ENCODE results near the gene FAF2.

Gene FAF2, protein sequence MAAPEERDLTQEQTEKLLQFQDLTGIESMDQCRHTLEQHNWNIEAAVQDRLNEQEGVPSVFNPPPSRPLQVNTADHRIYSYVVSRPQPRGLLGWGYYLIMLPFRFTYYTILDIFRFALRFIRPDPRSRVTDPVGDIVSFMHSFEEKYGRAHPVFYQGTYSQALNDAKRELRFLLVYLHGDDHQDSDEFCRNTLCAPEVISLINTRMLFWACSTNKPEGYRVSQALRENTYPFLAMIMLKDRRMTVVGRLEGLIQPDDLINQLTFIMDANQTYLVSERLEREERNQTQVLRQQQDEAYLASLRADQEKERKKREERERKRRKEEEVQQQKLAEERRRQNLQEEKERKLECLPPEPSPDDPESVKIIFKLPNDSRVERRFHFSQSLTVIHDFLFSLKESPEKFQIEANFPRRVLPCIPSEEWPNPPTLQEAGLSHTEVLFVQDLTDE

GRCh38 chr5:176447978-176448608 lies at the start of gene FAF2:
Gene FAF2 (plus strand): TSS chr5:176448385. CDS start chr5:176448408, 23 bp downstream.
- TF ChIP-seq, protein P1, sequence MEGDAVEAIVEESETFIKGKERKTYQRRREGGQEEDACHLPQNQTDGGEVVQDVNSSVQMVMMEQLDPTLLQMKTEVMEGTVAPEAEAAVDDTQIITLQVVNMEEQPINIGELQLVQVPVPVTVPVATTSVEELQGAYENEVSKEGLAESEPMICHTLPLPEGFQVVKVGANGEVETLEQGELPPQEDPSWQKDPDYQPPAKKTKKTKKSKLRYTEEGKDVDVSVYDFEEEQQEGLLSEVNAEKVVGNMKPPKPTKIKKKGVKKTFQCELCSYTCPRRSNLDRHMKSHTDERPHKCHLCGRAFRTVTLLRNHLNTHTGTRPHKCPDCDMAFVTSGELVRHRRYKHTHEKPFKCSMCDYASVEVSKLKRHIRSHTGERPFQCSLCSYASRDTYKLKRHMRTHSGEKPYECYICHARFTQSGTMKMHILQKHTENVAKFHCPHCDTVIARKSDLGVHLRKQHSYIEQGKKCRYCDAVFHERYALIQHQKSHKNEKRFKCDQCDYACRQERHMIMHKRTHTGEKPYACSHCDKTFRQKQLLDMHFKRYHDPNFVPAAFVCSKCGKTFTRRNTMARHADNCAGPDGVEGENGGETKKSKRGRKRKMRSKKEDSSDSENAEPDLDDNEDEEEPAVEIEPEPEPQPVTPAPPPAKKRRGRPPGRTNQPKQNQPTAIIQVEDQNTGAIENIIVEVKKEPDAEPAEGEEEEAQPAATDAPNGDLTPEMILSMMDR (IDR thresholded peaks at IDR 0.05; ENCODE audit: low read length, missing control alignments): peak; percentile 62
- DNase-seq (ENCODE audit: low read depth): peak; percentile 99
- H3K4me3 ChIP-seq (replicated peaks; ENCODE audit: low read depth, low read length): peak within 1 kb of the TSS; percentile 90

DNA sequence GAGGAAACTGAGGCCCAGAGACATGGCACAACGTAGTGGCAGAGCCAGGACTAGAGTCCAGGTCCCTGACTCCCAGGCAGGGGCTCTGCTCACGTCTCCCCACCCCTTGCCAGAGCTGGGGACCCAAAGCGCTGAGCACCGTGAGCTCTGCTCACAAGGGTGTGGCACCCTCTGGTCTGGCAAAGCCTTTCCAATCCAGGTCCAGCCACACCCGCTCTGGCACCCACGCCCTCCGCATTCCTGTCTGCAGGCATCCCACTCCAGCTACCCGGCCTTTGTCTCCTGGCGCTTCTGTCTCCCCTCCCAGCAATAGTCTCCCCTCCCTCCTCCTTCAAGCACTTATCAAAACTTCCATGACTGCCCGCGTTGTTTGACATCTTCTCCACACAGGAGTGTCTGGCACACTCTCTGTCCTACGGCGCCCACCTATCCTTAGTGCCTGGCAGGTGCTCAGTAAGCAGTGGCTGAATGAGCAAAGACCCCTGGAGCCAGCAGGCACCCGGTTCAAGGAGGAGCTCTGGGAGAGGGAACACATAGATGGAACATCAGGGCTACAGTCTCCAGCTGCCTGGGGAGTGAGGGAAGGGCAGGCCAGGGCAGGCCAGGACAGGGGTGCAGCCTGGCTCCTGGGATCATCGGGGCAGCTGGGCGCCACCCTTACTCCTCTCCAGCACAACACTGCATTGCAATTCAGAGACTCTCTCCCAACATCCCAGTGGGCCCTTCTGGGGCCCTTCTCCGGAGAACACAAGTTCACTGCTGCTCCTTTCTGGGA lies 47.6 kb upstream of the FAF2 start:
- H3K4me3 ChIP-seq (replicated peaks; ENCODE audit: low read depth, low read length): no peak overlapping the region
- no peak for DNase-seq (ENCODE audit: low read depth)
- TF ChIP-seq, protein P1 (IDR thresholded peaks at IDR 0.05; ENCODE audit: low read length, missing control alignments): no peak

DNA sequence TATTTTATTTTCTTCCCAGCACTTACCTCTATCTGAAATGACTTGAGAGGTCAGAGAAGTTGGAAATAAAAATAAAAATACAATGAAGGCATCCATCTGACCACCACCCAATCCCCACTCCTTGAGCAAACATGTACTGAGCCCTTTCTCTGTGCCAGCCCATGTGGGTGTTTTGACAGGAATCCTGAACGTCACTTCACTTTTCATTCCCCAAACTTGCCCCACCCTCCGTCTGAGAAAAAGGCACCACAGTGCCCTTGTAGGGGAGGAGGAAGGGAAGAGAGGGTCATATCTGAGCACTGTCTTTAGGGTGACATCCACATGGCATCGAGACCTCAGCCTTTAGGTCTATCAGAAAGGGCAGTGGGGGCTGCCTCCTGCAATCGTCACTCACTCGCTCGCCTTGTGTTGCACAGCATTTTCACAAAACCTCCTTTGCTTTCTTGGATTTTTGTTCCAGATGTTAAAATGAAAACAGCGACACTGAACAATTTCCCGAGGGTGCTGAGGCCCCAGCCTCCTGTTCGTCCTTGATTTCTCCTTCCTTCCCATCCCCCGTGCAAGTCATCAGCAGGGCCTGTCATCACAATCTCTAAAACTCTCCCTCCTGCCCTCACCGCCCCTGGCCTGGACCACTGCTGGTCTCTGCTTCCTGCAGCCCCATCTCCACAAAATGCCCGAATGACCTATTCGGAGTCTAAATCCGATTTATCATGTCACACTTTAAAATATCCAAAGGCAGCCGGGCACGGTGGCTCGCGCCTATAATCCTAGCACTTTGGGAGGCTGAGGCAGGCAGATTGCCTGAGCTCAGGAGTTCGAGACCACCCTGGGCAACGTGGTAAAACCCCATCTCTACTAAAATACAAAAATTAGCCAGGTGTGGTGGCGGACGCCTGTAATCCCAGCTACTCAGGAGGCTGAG lies 46.6 kb upstream of the FAF2 start:
- H3K4me3 ChIP-seq (replicated peaks; ENCODE audit: low read depth, low read length): no peak overlapping the region
- no peak for DNase-seq (ENCODE audit: low read depth)
- TF ChIP-seq, protein P1 (IDR thresholded peaks at IDR 0.05; ENCODE audit: low read length, missing control alignments): no peak

DNA sequence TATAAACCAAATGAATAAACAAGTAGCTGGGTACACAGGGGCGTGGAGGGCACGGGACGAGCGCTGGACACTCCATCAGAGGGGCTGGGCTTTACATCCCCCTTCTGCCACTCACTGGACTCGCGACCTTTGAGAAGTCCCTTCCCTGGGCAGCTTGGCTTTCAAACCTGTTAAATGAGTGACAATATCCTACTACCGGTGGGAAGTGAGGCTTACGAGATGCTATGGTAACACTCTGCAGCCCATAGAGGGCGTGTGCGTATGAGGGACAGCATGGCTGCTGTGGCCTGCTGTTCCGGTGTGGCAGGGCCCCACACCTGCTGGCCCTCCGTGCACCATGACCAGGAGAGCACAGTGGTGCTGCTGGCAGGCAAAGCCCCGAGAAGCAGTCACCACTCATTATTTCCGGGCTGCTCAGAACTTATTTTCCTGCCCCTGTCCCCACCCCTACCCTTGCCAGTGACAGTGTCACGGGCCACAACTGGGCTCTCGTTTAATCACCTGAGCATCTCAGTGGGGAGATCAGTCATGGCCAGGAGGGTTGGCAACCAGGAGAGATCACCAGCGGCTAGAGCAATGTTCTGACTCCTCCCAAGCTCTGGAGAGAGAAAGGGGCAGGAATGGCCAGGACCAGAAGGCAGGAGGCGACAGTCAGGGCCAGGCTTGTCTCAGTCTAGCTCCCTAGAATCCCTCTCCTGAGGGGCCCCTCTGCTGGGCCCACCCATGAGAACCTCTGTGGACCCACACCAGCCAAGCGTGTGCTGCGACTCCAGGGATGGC lies 42.3 kb upstream of the FAF2 start:
- TF ChIP-seq, protein P1 (IDR thresholded peaks at IDR 0.05; ENCODE audit: low read length, missing control alignments): no peak
- no peak overlapping the region for H3K4me3 ChIP-seq (replicated peaks; ENCODE audit: low read depth, low read length)
- no peak for DNase-seq (ENCODE audit: low read depth)

DNA sequence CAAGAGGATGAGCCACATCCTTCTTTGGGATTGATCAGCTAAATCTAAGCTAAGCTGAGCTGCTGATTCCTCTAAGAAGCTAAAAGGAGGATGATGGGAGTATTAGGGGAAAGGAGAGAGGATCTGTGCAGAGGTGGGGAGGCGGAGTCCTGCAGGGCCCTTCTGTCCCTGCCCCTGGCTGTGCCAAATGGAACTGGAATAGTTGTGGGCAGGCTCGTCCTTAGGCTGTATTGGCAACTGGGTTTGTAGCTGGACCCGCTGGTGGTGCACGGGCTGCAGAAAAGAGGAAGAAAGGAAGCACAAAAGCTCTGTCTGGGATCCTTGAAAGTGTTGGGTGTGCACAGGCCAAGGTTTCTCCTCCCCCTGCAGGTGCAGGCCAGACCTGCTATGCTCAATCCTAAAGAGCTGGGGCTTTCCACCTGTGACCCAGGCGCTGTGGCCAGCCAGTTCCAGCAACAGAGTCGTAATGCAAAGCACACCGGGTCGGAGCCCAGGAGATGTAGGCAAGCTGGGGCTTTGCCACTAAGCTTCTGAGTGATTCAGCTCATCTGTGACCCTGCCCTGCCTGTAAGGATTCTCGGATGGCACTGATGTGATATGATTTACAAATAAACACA lies 41.6 kb upstream of the FAF2 start:
- TF ChIP-seq, protein P1 (IDR thresholded peaks at IDR 0.05; ENCODE audit: low read length, missing control alignments): no peak
- no peak overlapping the region for H3K4me3 ChIP-seq (replicated peaks; ENCODE audit: low read depth, low read length)
- no peak for DNase-seq (ENCODE audit: low read depth)

All from fibroblast of pulmonary artery (primary cell).